ENCODE measurements around the gene CTRB2.
"Not testable (repeated sequence)": the region's sequence is repeated elsewhere in the genome, so short reads cannot be mapped to it uniquely, and the experiment has no call there.

CTRB2 gene

DNA sequence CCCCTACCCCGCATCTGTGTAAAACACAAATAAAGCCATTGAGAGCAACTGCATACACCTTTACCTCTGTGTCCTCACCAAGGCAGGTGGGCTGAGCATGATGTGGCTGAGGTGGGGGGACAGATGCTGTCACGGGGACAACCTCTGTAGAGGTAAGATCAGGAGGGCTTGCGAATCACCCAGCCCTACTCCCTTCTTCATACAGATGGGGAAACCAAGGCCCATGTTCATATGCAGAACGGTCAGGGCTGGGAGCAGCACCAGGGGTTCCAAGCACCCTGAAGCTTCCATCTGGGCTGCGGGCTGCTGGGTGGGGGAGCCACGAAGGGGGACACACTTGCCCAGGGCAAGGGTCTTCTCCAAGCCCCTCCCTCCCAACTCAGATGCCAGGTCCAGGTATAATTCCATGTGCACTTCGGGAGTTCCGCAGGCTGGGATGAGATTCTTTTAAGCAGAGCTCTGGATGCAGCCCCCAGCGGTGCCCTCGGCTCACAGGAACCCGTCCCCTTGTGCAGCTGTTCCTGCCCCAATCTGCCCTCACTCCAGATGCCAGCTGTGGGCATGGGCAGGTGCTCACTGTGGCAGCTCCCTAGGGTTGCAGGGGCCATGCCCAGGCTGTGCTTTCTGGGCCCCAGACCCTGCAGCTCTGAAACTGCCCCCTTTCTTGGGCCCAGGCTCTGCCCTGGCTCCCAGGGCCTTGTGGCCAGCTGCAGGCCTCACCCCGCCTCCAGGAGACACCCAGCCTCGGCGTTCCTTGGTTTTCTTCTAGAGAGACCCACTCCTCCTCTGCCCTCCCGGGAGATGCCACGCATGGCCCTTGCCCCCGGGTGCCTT lies 21.4 kb upstream of the CTRB2 start:
- DNase-seq (ENCODE audit: low read depth), result no peak
- H3K4me3 ChIP-seq (ENCODE audit: low read length), result no peak overlapping the region
- TF ChIP-seq, protein P1, sequence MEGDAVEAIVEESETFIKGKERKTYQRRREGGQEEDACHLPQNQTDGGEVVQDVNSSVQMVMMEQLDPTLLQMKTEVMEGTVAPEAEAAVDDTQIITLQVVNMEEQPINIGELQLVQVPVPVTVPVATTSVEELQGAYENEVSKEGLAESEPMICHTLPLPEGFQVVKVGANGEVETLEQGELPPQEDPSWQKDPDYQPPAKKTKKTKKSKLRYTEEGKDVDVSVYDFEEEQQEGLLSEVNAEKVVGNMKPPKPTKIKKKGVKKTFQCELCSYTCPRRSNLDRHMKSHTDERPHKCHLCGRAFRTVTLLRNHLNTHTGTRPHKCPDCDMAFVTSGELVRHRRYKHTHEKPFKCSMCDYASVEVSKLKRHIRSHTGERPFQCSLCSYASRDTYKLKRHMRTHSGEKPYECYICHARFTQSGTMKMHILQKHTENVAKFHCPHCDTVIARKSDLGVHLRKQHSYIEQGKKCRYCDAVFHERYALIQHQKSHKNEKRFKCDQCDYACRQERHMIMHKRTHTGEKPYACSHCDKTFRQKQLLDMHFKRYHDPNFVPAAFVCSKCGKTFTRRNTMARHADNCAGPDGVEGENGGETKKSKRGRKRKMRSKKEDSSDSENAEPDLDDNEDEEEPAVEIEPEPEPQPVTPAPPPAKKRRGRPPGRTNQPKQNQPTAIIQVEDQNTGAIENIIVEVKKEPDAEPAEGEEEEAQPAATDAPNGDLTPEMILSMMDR (conservative IDR thresholded peaks at IDR 0.05; ENCODE audit: low read length), result no peak

DNA sequence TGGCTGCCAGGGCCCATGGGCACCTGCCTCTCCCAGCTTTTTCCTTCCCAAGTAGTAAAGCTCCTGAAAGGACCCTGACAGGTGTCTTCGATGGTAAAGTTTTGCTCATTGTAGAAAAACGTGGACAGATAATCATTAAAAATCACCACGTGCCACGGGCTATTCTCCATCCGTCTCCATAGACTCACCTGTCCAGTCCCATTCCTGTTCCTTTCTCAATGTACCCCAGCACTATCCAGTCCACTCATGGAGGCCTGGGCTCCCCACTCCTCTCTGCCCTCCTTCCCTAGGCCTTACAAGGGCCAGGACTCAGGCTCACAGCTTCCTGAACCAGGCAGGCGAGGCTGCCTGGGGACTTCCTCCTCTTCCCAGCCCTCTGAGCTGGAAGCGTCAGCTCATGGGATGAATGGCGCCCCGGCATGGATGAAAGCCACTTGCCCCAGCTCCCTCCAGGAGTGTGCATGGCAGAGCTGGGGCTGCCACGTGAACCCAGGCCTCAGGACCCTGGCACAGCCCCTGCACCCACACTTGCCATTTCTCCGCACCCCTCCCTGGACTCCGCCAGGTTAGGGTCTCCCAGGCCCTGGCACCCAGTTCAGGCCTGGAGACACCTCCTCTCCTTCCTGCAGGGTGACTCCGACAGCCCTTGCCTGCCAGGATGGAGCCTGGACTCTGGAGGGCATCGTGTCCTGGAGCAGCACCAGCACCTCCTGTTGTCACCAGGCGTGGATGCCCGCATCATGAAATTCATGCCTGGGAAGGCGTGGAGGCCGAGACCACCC lies 20.6 kb upstream of the CTRB2 start:
- no peak for DNase-seq (ENCODE audit: low read depth)
- TF ChIP-seq, protein P1 (conservative IDR thresholded peaks at IDR 0.05; ENCODE audit: low read length), result no peak
- H3K4me3 ChIP-seq (ENCODE audit: low read length), result no peak overlapping the region

DNA sequence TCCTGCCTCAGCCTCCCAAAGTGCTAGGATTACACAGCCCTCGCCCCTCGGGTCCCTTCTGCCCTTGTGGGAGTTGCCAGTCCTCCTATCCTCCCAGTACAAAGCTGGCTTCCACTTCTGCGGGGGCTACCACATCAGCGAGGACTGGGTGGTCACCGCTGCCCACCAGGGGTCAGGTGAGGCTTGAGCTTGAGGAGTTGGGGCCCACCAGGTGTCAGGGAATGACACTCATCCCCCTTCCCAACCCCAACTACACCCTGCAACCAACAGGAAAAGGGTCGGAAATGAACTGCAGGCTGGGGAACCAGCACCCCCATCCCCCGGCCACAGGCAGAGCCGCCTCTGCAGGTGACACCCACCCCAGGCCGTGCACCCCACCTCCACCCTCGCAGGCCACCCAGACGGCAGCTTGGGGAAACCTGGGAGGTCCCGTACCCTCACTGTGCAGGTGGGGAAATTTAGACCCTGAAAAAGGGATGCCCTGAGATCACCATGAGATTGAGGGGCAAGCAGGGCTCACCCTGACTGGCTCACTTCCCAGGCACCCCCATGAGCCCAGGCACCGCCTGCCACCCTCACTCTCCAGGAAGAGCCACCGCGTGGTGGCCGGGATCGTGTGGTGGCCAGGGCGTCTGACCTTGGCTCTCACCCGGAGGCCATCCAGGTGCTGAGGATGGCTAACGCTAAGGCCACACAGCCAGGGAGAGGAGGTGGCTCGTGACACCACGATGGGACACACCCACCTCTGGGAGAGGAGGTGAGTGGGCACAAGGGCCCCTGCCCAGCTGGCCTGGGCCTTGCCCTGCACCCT lies 19.8 kb upstream of the CTRB2 start:
- TF ChIP-seq, protein P1 (conservative IDR thresholded peaks at IDR 0.05; ENCODE audit: low read length), result no peak
- DNase-seq (ENCODE audit: low read depth), result no peak
- H3K4me3 ChIP-seq (ENCODE audit: low read length), result no peak overlapping the region

DNA sequence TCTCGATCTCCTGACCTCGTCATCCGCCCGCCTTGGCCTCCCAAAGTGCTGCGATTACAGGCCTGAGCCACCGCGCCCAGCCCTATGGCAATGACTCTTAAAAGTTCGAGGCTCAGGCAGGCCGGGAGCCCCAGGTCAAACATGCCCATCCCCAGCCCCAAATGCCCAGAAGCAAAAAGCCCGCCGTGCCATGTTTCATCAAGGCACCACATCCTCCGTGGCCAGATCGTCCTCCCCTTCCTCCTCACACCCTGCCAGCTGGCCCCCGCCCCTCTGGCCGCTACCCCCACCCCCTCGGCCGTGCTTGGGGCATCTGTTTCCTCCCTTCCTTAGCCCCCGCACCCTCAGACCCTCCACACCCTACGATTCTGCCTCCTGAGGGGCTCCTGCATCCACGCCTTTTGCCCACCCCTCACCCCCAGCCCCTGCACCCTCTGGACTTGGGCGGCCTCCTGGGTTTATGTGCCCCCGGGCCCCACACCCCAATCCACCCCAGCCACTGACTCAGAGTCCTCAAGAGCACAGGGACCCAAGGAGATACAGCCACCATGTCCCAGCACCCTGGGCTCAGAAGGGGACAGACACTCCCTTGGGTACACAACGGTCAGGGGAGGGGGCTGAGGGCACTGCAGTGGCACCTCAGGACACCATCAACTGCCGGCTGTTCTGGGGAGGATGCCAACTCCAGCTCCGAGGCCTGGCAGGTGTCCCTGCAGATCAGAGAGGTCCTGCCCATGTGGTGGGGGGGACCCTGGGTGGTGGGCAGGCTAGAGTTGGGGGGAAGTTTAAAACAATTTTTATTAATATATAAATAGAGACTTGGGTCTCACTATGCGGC lies 18.9 kb upstream of the CTRB2 start:
- no peak for DNase-seq (ENCODE audit: low read depth)
- no peak overlapping the region for H3K4me3 ChIP-seq (ENCODE audit: low read length)
- TF ChIP-seq, protein P1 (conservative IDR thresholded peaks at IDR 0.05; ENCODE audit: low read length), result no peak

DNA sequence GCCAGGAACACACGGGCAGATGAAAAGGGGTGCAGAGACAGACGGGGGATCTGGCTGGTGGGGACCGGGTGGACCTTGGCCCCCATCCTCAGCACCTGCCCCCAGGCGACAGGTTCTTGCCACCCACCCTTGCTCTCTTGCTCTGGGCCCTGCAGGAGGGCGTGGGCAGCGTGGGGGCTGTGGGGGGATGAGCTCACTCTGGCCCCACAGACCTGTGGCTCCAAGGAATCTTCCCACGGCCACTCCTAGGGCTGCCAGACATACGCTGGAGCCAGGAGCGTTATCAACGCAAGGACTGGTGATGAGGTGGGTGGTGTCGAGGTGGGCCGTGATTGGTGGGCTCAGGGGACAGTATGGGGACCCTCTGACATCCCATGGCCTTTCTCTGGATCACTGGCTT lies 18.1 kb upstream of the CTRB2 start:
- DNase-seq (ENCODE audit: low read depth), result no peak
- TF ChIP-seq, protein P1 (conservative IDR thresholded peaks at IDR 0.05; ENCODE audit: low read length), result no peak

DNA sequence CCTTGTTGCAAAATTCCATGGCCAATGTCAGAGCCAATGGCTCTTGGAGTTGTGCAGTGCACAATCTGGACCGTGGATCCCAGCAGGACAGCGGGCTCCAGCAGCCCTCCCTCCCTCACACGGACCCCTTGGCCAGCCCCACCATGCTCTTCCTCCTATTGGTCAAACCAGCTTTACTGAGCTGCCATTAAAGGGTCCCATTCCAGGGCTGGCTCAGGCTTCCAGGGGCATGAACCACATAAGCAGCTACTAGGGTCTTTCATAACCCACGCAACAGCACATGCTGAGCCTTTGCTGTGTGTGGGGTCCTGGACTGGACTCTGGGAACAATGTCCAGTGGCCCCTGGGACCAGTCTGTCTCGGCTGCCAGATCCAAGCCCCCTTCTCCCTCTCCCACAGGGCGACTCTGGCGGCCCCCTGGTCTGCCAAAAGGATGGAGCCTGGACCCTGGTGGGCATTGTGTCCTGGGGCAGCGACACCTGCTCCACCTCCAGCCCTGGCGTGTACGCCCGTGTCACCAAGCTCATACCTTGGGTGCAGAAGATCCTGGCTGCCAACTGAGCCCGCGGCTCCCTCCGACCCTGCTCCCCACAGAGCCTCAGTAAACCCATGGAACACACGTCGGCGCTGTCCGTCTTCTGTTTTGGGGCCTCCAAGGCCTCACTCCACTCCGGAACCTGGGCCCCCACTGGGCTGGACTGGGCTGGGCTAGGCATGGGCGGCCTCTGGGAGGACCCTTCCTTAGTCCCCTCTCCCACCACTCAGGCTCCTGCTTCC lies 17.5 kb upstream of the CTRB2 start:
- DNase-seq (ENCODE audit: low read depth), result no peak
- TF ChIP-seq, protein P1 (conservative IDR thresholded peaks at IDR 0.05; ENCODE audit: low read length), result no peak
- no peak overlapping the region for H3K4me3 ChIP-seq (ENCODE audit: low read length)

More for the DNA sequence above, 18.1 kb upstream of the CTRB2 start:
- no peak overlapping the region for H3K4me3 ChIP-seq (ENCODE audit: low read length)

DNA sequence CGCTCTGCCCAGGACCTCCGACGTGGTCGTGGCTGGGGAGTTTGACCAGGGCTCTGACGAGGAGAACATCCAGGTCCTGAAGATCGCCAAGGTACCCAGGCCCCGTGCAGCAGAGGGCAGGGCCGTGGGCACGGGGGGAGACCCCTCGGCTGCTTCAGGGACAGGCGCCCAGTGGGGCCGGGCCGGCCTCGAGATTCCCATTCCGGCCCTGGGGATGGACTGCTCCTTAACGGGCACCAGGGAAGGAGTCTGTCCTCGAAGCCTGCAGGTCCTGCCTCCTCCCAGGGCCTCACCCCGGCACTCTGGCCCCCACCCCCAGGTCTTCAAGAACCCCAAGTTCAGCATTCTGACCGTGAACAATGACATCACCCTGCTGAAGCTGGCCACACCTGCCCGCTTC lies 16.2 kb upstream of the CTRB2 start:
- not testable (repeated sequence) for DNase-seq (ENCODE audit: low read depth); H3K4me3 ChIP-seq (ENCODE audit: low read length)

Measured in AG10803 (cell line).